A172 (cell line): ENCODE data around the gene LUZP1. TPM values are rescaled to one million over a fixed set of nuclear protein-coding genes. Genes with fewer than 3 reads are reported as not detected.

Experiments used
- DNase-seq: peaks from one replicate; pipeline ENCODE4 v3.0.0-alpha.2; 2015; ENCODE audit warnings: low spot score
- total RNA-seq: library from RNA; depleted of rRNA; stranded (reverse); fragments of >200 nt; shearing (Covaris generic); gene quantifications from 2 replicates; pipeline ENCODE4 v1.2.3, GENCODE V29; 2014

LUZP1 gene
- total RNA-seq, 1 experiment from 2014 or later: 22.1 TPM

- DNase-seq: no peak
Measured at GRCh38 chr1:23152966-23153684, 15.5 kb downstream of the LUZP1 start.

GRCh38 chr1:23150742-23151141, 17.9 kb downstream of the LUZP1 start:
- DNase-seq: no peak

GRCh38 chr1:23150125-23150524, 18.5 kb downstream of the LUZP1 start:
- DNase-seq: no peak

GRCh38 chr1:23149114-23149513, 19.5 kb downstream of the LUZP1 start:
- no peak for DNase-seq

GRCh38 chr1:23148084-23148483, 20.6 kb downstream of the LUZP1 start:
- no peak for DNase-seq

GRCh38 chr1:23140940-23141596, 27.6 kb downstream of the LUZP1 start:
- no peak for DNase-seq

- DNase-seq: no peak
Measured at GRCh38 chr1:23135268-23135667, 33.4 kb downstream of the LUZP1 start.

GRCh38 chr1:23134055-23134454, 34.6 kb downstream of the LUZP1 start:
- no peak for DNase-seq

- no peak for DNase-seq
Measured at GRCh38 chr1:23133587-23133986, 35.1 kb downstream of the LUZP1 start.

GRCh38 chr1:23132033-23132432, 36.6 kb downstream of the LUZP1 start:
- no peak for DNase-seq

- no peak for DNase-seq
Measured at GRCh38 chr1:23129846-23130245, 38.8 kb downstream of the LUZP1 start.

- no peak for DNase-seq
Measured at GRCh38 chr1:23126801-23127200, 41.9 kb downstream of the LUZP1 start.

- no peak for DNase-seq
Measured at GRCh38 chr1:23126200-23126599, 42.5 kb downstream of the LUZP1 start.

- DNase-seq: no peak
Measured at GRCh38 chr1:23125489-23125888, 43.2 kb downstream of the LUZP1 start.

GRCh38 chr1:23124259-23125026, 44.2 kb downstream of the LUZP1 start:
- DNase-seq: no peak

GRCh38 chr1:23123528-23123927, 45.1 kb downstream of the LUZP1 start:
- DNase-seq: no peak

- no peak for DNase-seq
Measured at GRCh38 chr1:23122796-23123195, 45.9 kb downstream of the LUZP1 start.

GRCh38 chr1:23122023-23122748, 46.5 kb downstream of the LUZP1 start:
- DNase-seq: no peak

- no peak for DNase-seq
Measured at GRCh38 chr1:23120383-23120782, 48.3 kb downstream of the LUZP1 start.

GRCh38 chr1:23118957-23119792, 49.5 kb downstream of the LUZP1 start:
- no peak for DNase-seq

- DNase-seq: no peak
Measured at GRCh38 chr1:23118407-23118806, 50.2 kb downstream of the LUZP1 start.
